ENCODE results near the gene INSR. TPM values are rescaled to one million over a fixed set of nuclear protein-coding genes. Genes with fewer than 3 reads are reported as not detected.
"Not testable (repeated sequence)": the region's sequence is repeated elsewhere in the genome, so short reads cannot be mapped to it uniquely, and the experiment has no call there.

The INSR gene
- total RNA-seq, 2 experiments from 2014 or later, result 0.42 to 1.1 TPM

DNA sequence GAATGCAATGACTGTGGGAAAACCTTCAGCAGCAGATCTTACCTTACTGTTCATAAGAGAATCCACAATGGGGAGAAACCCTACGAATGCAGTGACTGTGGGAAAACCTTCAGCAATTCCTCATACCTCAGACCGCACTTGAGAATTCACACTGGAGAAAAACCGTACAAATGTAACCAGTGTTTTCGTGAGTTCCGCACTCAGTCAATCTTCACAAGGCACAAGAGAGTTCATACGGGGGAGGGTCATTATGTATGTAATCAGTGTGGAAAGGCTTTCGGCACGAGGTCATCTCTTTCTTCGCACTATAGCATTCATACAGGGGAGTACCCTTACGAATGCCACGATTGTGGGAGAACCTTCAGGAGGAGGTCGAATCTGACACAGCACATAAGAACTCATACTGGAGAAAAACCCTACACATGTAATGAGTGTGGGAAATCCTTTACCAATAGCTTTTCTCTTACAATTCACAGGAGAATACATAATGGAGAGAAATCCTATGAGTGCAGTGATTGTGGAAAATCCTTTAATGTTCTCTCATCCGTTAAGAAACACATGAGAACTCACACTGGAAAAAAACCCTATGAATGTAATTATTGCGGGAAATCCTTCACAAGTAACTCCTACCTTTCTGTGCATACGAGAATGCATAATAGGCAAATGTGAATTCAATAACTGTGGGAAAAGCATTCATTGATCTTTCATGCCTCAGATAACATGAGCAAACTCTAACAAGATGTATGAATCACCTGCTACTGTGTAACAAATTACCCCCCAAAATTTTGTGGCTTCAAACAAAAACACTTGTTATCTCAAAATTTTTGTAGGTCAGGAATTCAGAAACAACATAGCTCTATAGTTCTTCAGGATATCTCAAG lies 210.9 kb downstream of the INSR start:
- no peak overlapping the region for H3K4me3 Mint-ChIP-seq
- no peak overlapping the region for H3K27ac Mint-ChIP-seq
- POLR2A ChIA-PET, result no interaction called here
- no peak for ATAC-seq
- DNase-seq, result no peak
- H3K27me3 Mint-ChIP-seq (ENCODE audit: low read depth), result no peaks in the 10 kb centered on the region
- peaks cover 84% of the 10 kb centered on the region for H3K36me3 Mint-ChIP-seq (ENCODE audit: low read depth)
- CTCF ChIA-PET, result interaction anchor here (1.4 kb wide), 1 partner anchor 14 kb away, joined by 5 read pairs; the partner anchor contains the start of gene ZNF557
- H3K4me1 Mint-ChIP-seq (ENCODE audit: low read depth), result no peaks in the 10 kb centered on the region
- peaks cover 43% of the 10 kb centered on the region for H3K9me3 Mint-ChIP-seq (ENCODE audit: insufficient read depth)

- DNase-seq (no peak), ATAC-seq (no peak)
- Mint-ChIP-seq H3K4me3 (no peak overlapping the region), H3K4me1 (ENCODE audit: low read depth) (peaks cover 3% of the 10 kb centered on the region), H3K27ac (no peak overlapping the region), H3K36me3 (ENCODE audit: low read depth) (peaks cover 96% of the 10 kb centered on the region), H3K9me3 (ENCODE audit: insufficient read depth) (peaks cover 39% of the 10 kb centered on the region), H3K27me3 (ENCODE audit: low read depth) (no peaks in the 10 kb centered on the region)
- POLR2A ChIA-PET, result no interaction called here
- CTCF ChIA-PET, result no interaction called here
These were observed 216.2 kb downstream of the INSR start for GRCh38 chr19:7078008-7078407.

DNA sequence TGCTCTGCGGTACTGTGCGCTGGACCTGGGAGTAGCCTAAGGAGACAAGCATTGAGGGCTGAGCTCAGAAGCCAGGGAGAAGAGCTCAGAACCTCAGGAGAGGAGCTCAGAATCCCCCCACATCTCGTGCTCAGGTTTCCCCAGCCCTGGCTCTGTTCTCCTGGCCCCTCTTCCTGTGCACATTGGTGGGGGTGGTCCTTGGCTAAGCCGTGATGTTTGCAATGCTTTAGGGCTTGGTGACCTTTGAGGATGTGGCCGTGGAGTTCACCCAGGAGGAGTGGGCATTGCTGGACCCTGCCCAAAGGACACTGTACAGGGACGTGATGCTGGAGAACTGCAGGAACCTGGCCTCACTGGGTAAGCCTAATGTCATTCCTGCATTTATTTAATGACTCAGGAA lies 218.1 kb downstream of the INSR start:
- no peak overlapping the region for H3K27ac Mint-ChIP-seq

DNA sequence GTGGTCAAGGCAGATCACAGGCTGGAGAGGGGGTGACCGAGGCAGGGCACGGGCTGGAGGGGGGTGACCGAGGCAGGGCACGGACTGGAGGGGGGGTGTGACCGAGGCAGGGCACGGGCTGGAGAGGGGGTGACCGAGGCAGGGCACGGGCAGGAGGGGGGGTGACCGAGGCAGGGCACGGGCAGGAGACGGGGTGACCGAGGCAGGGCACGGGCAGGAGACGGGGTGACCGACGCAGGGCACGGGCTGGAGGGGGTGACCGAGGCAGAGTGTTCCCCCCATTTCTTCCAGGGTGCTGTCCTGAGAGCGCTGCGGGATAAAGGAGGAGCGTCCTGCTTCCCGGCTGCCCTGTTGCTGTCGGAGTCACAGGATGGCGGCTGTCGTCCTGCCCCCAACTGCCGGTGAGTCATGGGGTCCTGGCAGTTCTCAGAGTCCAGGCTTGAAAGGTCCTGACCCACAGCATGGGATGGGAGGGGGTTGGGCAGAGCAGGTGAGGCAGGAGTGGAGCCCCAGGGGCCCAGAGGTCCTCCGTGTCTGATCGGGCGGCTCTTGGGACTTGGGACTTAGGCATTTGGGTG lies 219.4 kb downstream of the INSR start:
- DNase-seq (no peak), ATAC-seq (no peak)
- H3K9me3 Mint-ChIP-seq (ENCODE audit: insufficient read depth), result peaks cover 23% of the 10 kb centered on the region
- H3K27ac Mint-ChIP-seq, result no peak overlapping the region
- POLR2A ChIA-PET, result no interaction called here
- H3K4me1 Mint-ChIP-seq (ENCODE audit: low read depth), result peaks cover 15% of the 10 kb centered on the region
- CTCF ChIA-PET, result no interaction called here
- no peaks in the 10 kb centered on the region for H3K27me3 Mint-ChIP-seq (ENCODE audit: low read depth)
- H3K36me3 Mint-ChIP-seq (ENCODE audit: low read depth), result peaks cover 88% of the 10 kb centered on the region
- no peak overlapping the region for H3K4me3 Mint-ChIP-seq

More for the DNA sequence above, 218.1 kb downstream of the INSR start:
- DNase-seq (no peak), ATAC-seq (no peak)
- ChIA-PET CTCF (no interaction called here), POLR2A (no interaction called here)
- Mint-ChIP-seq H3K36me3 (ENCODE audit: low read depth) (peaks cover 89% of the 10 kb centered on the region), H3K4me1 (ENCODE audit: low read depth) (peaks cover 5% of the 10 kb centered on the region), H3K9me3 (ENCODE audit: insufficient read depth) (peaks cover 33% of the 10 kb centered on the region), H3K4me3 (no peak overlapping the region), H3K27me3 (ENCODE audit: low read depth) (no peaks in the 10 kb centered on the region)

GRCh38 chr19:7072541-7072940 lies 221.7 kb downstream of the INSR start:
- Mint-ChIP-seq H3K4me1 (ENCODE audit: low read depth) (peaks cover 20% of the 10 kb centered on the region), H3K36me3 (ENCODE audit: low read depth) (peaks cover 67% of the 10 kb centered on the region), H3K4me3 (no peak overlapping the region), H3K9me3 (ENCODE audit: insufficient read depth) (peaks cover 5% of the 10 kb centered on the region), H3K27me3 (ENCODE audit: low read depth) (no peaks in the 10 kb centered on the region), H3K27ac (no peak overlapping the region)
- CTCF ChIA-PET, result interaction anchor here (0.8 kb wide), 1 partner anchor 123 kb away, joined by 3 read pairs; no protein-coding TSS in a partner anchor
- DNase-seq (no peak), ATAC-seq (no peak)
- POLR2A ChIA-PET, result no interaction called here

- peaks cover 20% of the 10 kb centered on the region for H3K4me1 Mint-ChIP-seq (ENCODE audit: low read depth)
- ATAC-seq, result no peak
- no peak for DNase-seq
- H3K27ac Mint-ChIP-seq, result peak overlapping the region; percentile 97
- H3K27me3 Mint-ChIP-seq (ENCODE audit: low read depth), result no peaks in the 10 kb centered on the region
- ChIA-PET CTCF (interaction anchor here (1.2 to 1.5 kb wide), 6 partner anchors 14 to 282 kb away, joined by 3 to 6 read pairs (median 4); no protein-coding TSS in a partner anchor), POLR2A (interaction anchor here (0.5 to 2.8 kb wide), 10 partner anchors 10 to 279 kb away, joined by 3 to 23 read pairs (median 3); partner anchors contain the start of gene ARHGEF18)
- no peaks in the 10 kb centered on the region for H3K9me3 Mint-ChIP-seq (ENCODE audit: insufficient read depth)
- H3K4me3 Mint-ChIP-seq, result peak overlapping the region; percentile 92
- peaks cover 41% of the 10 kb centered on the region for H3K36me3 Mint-ChIP-seq (ENCODE audit: low read depth)
These were observed 224.3 kb downstream of the INSR start for GRCh38 chr19:7069904-7070226.

GRCh38 chr19:7069042-7069903 lies 224.9 kb downstream of the INSR start, which contains the start of gene ZNF557:
ZNF557 (plus strand) TSS chr19:7069703; CDS start chr19:7075075, 5,372 bp downstream.
- Mint-ChIP-seq H3K4me3 (peak within 1 kb of the TSS; percentile 92), H3K27me3 (ENCODE audit: low read depth) (no peaks in the 10 kb centered on the region), H3K9me3 (ENCODE audit: insufficient read depth) (no peaks in the 10 kb centered on the region), H3K36me3 (ENCODE audit: low read depth) (peaks cover 35% of the 10 kb centered on the region), H3K27ac (peak within 1 kb of the TSS; percentile 97), H3K4me1 (ENCODE audit: low read depth) (peaks cover 18% of the 10 kb centered on the region)
- ChIA-PET CTCF (interaction anchor here (0.9 to 1.5 kb wide), 9 partner anchors 14 to 330 kb away, joined by 3 to 6 read pairs (median 3); no protein-coding TSS in a partner anchor), POLR2A (interaction anchor here (0.6 to 2.8 kb wide), 10 partner anchors 11 to 874 kb away, joined by 3 to 23 read pairs (median 3); partner anchors contain the start of genes ARHGEF18 and TIMM44)
- peak; percentile 99 for DNase-seq
- peak; percentile 96 for ATAC-seq

- H3K4me1 Mint-ChIP-seq (ENCODE audit: low read depth), result peaks cover 17% of the 10 kb centered on the region
- POLR2A ChIA-PET, result interaction anchor here (0.7 to 2.8 kb wide), 3 partner anchors 31 to 875 kb away, joined by 3 to 23 read pairs (median 3); partner anchors contain the start of gene TIMM44
- DNase-seq (no peak), ATAC-seq (no peak)
- H3K36me3 Mint-ChIP-seq (ENCODE audit: low read depth), result peaks cover 28% of the 10 kb centered on the region
- H3K9me3 Mint-ChIP-seq (ENCODE audit: insufficient read depth), result no peaks in the 10 kb centered on the region
- CTCF ChIA-PET, result interaction anchor here (0.9 to 1.5 kb wide), 7 partner anchors 15 to 330 kb away, joined by 3 to 6 read pairs (median 3); no protein-coding TSS in a partner anchor
- H3K27ac Mint-ChIP-seq, result peak overlapping the region; percentile 97
- no peaks in the 10 kb centered on the region for H3K27me3 Mint-ChIP-seq (ENCODE audit: low read depth)
- peak overlapping the region; percentile 92 for H3K4me3 Mint-ChIP-seq
These were observed 225.6 kb downstream of the INSR start for GRCh38 chr19:7068599-7068998.

GRCh38 chr19:7067716-7068115 lies 226.5 kb downstream of the INSR start:
- CTCF ChIA-PET, result interaction anchor here (0.6 kb wide), 1 partner anchor 296 kb away, joined by 3 read pairs; no protein-coding TSS in a partner anchor
- ATAC-seq, result no peak

GRCh38 chr19:7067122-7067521 lies 227.1 kb downstream of the INSR start:
- not testable (repeated sequence) for H3K9me3 Mint-ChIP-seq (ENCODE audit: insufficient read depth); ATAC-seq; H3K4me3 Mint-ChIP-seq; DNase-seq; H3K27me3 Mint-ChIP-seq (ENCODE audit: low read depth); H3K27ac Mint-ChIP-seq
- H3K36me3 Mint-ChIP-seq (ENCODE audit: low read depth), result peaks cover 16% of the 10 kb centered on the region
- H3K4me1 Mint-ChIP-seq (ENCODE audit: low read depth), result peaks cover 17% of the 10 kb centered on the region
- CTCF ChIA-PET, result interaction anchor here (0.6 kb wide), 1 partner anchor 296 kb away, joined by 3 read pairs; no protein-coding TSS in a partner anchor
- POLR2A ChIA-PET, result interaction anchor here (0.7 kb wide), 1 partner anchor 124 kb away, joined by 3 read pairs; no protein-coding TSS in a partner anchor

More at GRCh38 chr19:7067716-7068115, 226.5 kb downstream of the INSR start:
- H3K36me3 Mint-ChIP-seq (ENCODE audit: low read depth), result peaks cover 22% of the 10 kb centered on the region
- POLR2A ChIA-PET, result interaction anchor here (0.7 kb wide), 1 partner anchor 125 kb away, joined by 3 read pairs; no protein-coding TSS in a partner anchor
- no peak for DNase-seq
- H3K27me3 Mint-ChIP-seq (ENCODE audit: low read depth), result no peaks in the 10 kb centered on the region
- H3K4me3 Mint-ChIP-seq, result no peak overlapping the region
- peaks cover 17% of the 10 kb centered on the region for H3K4me1 Mint-ChIP-seq (ENCODE audit: low read depth)
- no peaks in the 10 kb centered on the region for H3K9me3 Mint-ChIP-seq (ENCODE audit: insufficient read depth)
- no peak overlapping the region for H3K27ac Mint-ChIP-seq
